Measurements from ENCODE around the gene MACROD2.

GRCh38 chr20:14512839-14513238, 517.5 kb downstream of the MACROD2 start:
- TF ChIP-seq CTCF (IDR thresholded peaks at IDR 0.05; ENCODE audit: insufficient read depth, low read length, poor library complexity, severe bottlenecking) (no peak), EZH2phosphoT487 (conservative IDR thresholded peaks at IDR 0.05; ENCODE audit: low read length) (no peak)
